SK-N-SH treated with all-trans-retinoic acid at 6 μM for 48 hours (cell line): ENCODE results near the gene SPG7.

Experiments
- ATAC-seq: fragments of 200-7000 bp; cut with Tn5 transposase; 3 replicates; pipeline ENCODE4 v1.9.1; 2020; ENCODE audit warnings: mild to moderate bottlenecking, moderate library complexity
- ARNTL ChIP-seq: fragments of 450-650 bp; formaldehyde crosslinking; IDR thresholded peaks from 2 replicates; pipeline ENCODE4 v1.5.0; 2020; ENCODE audit warnings: low read depth, mild to moderate bottlenecking, moderate library complexity, borderline replicate concordance
- BACH2 ChIP-seq: fragments of 250-450 bp; sonication (Bioruptor Pico); IDR thresholded peaks from 2 replicates; pipeline ENCODE4 v1.9.0; 2021; ENCODE audit warnings: mild to moderate bottlenecking, borderline replicate concordance
- CREB5 ChIP-seq: fragments of 250-450 bp; sonication (Bioruptor Pico); IDR thresholded peaks from 2 replicates; pipeline ENCODE4 v1.5.1; 2020; ENCODE audit warnings: low read depth, mild to moderate bottlenecking, moderate library complexity
- CSDC2 ChIP-seq: fragments of 250-450 bp; sonication (Bioruptor Pico); IDR thresholded peaks from 2 replicates; pipeline ENCODE4 v1.5.0; 2020; ENCODE audit warnings: mild to moderate bottlenecking, moderate library complexity
- CSRNP3 ChIP-seq: fragments of 250-450 bp; sonication (Bioruptor Pico); IDR thresholded peaks from 2 replicates; pipeline ENCODE4 v1.5.1; 2021; ENCODE audit warnings: mild to moderate bottlenecking, moderate library complexity
- ESRRG ChIP-seq: fragments of 250-450 bp; sonication (Bioruptor Pico); IDR thresholded peaks from 2 replicates; pipeline ENCODE4 v1.6.1; 2021; ENCODE audit warnings: mild to moderate bottlenecking
- ISL1 ChIP-seq: fragments of 250-450 bp; sonication (Bioruptor Pico); IDR thresholded peaks from 2 replicates; pipeline ENCODE4 v2.1.2; 2022; ENCODE audit warnings: mild to moderate bottlenecking, moderate library complexity
- OSR1 ChIP-seq: fragments of 250-450 bp; sonication (Bioruptor Pico); IDR thresholded peaks from 2 replicates; pipeline ENCODE4 v1.8.0; 2022; ENCODE audit warnings: moderate library complexity, mild to moderate bottlenecking, inconsistent platforms
- PATZ1 ChIP-seq: fragments of 250-450 bp; sonication (Bioruptor Pico); IDR thresholded peaks from 2 replicates; pipeline ENCODE4 v1.8.0; 2020; ENCODE audit warnings: mild to moderate bottlenecking, moderate library complexity, borderline replicate concordance
- POU6F1 ChIP-seq: fragments of 250-450 bp; sonication (Bioruptor Pico); IDR thresholded peaks from 2 replicates; pipeline ENCODE4 v1.8.0; 2021; ENCODE audit warnings: low read depth, mild to moderate bottlenecking, moderate library complexity, borderline replicate concordance
- PPARA ChIP-seq: fragments of 250-450 bp; sonication (Bioruptor Pico); IDR thresholded peaks from 2 replicates; pipeline ENCODE4 v1.5.0; 2020; ENCODE audit warnings: mild to moderate bottlenecking, borderline replicate concordance
- RARB ChIP-seq: fragments of 250-450 bp; sonication (Bioruptor Pico); IDR thresholded peaks from 2 replicates; pipeline ENCODE4 v1.8.0; 2021; ENCODE audit warnings: mild to moderate bottlenecking, moderate library complexity
- SNAI2 ChIP-seq: fragments of 250-450 bp; sonication (Bioruptor Pico); IDR thresholded peaks from 2 replicates; pipeline ENCODE4 v1.5.0; 2020; ENCODE audit warnings: mild to moderate bottlenecking, moderate library complexity
- TOX ChIP-seq: fragments of 250-450 bp; sonication (Bioruptor Pico); IDR thresholded peaks from 2 replicates; pipeline ENCODE4 v1.8.0; 2021; ENCODE audit warnings: mild to moderate bottlenecking, moderate library complexity, borderline replicate concordance
- TSHZ2 ChIP-seq: fragments of 250-450 bp; sonication (Bioruptor Pico); IDR thresholded peaks from 2 replicates; pipeline ENCODE4 v1.5.0; 2020; ENCODE audit warnings: mild to moderate bottlenecking, moderate library complexity
- ZFP30 ChIP-seq: fragments of 450-650 bp; formaldehyde crosslinking; IDR thresholded peaks from 2 replicates; pipeline ENCODE4 v1.5.0; 2022; ENCODE audit warnings: mild to moderate bottlenecking, moderate library complexity
- ZNF565 ChIP-seq: fragments of 450-650 bp; formaldehyde crosslinking; conservative IDR thresholded peaks from 2 replicates; pipeline ENCODE4 v1.5.0; 2020; ENCODE audit warnings: low read depth, mild to moderate bottlenecking, moderate library complexity
- ZNF70 ChIP-seq: fragments of 450-650 bp; formaldehyde crosslinking; IDR thresholded peaks from 2 replicates; pipeline ENCODE4 v1.5.0; 2020; ENCODE audit warnings: mild to moderate bottlenecking, moderate library complexity
- ZNF8 ChIP-seq: fragments of 450-650 bp; formaldehyde crosslinking; IDR thresholded peaks from 2 replicates; pipeline ENCODE4 v1.5.0; 2020; ENCODE audit warnings: mild to moderate bottlenecking, moderate library complexity

The SPG7 gene

GRCh38 chr16:89579351-89579750 lies 71.1 kb downstream of the SPG7 start:
- no peak for ATAC-seq

GRCh38 chr16:89581045-89581695 lies 73.0 kb downstream of the SPG7 start:
- no peak for TF ChIP-seq BACH2
- TF ChIP-seq ZNF8 (CRISPR knock-in tag), result peak; percentile 77; the same call in 1 of the 2 replicates
- peak; percentile 86 for ATAC-seq

More at GRCh38 chr16:89579351-89579750, 71.1 kb downstream of the SPG7 start:
- TF ChIP-seq ZNF70 (CRISPR knock-in tag) (no peak), CSDC2 (CRISPR knock-in tag) (no peak), ESRRG (CRISPR knock-in tag) (no peak), ISL1 (CRISPR knock-in tag) (no peak), ZNF8 (CRISPR knock-in tag) (no peak), TOX (CRISPR knock-in tag) (no peak), ARNTL (CRISPR knock-in tag) (no peak), OSR1 (CRISPR knock-in tag) (no peak), CREB5 (no peak), SNAI2 (CRISPR knock-in tag) (no peak), ZFP30 (no peak), TSHZ2 (CRISPR knock-in tag) (no peak), BACH2 (no peak), PATZ1 (no peak), CSRNP3 (no peak), POU6F1 (CRISPR knock-in tag) (no peak), PPARA (CRISPR knock-in tag) (no peak), RARB (CRISPR knock-in tag) (no peak)

- no peak for TF ChIP-seq ARNTL (CRISPR knock-in tag)
- TF ChIP-seq CSRNP3, result no peak
- no peak for TF ChIP-seq ISL1 (CRISPR knock-in tag)
- TF ChIP-seq ZNF565 (CRISPR knock-in tag), result no peak
- TF ChIP-seq TOX (CRISPR knock-in tag), result no peak
- TF ChIP-seq RARB (CRISPR knock-in tag), result no peak
- no peak for TF ChIP-seq ZNF70 (CRISPR knock-in tag)
- no peak for TF ChIP-seq PATZ1
- no peak for TF ChIP-seq SNAI2 (CRISPR knock-in tag)
- TF ChIP-seq ZNF8 (CRISPR knock-in tag), result no peak
- peak; percentile 64 for ATAC-seq
Measured at GRCh38 chr16:89581861-89582563, 73.8 kb downstream of the SPG7 start.
